Kidney tubule cell (primary cell): ENCODE measurements around the gene ICA1L.

Experiments used
- DNase-seq: peaks from one replicate; pipeline ENCODE4 v3.0.0-alpha.2; 2018; ENCODE audit warnings: low spot score

Gene ICA1L

GRCh38 chr2:202736826-202737225 lies 134.7 kb downstream of the ICA1L start:
- no peak for DNase-seq

GRCh38 chr2:202726070-202726469 lies 145.5 kb downstream of the ICA1L start:
- no peak for DNase-seq

GRCh38 chr2:202723746-202724145 lies 147.8 kb downstream of the ICA1L start:
- DNase-seq: no peak
